ENCODE results near the gene GRM1. TPM values are rescaled to one million over a fixed set of nuclear protein-coding genes. Genes with fewer than 3 reads are reported as not detected.
"Not testable (repeated sequence)": the region's sequence is repeated elsewhere in the genome, so short reads cannot be mapped to it uniquely, and the experiment has no call there.

Gene GRM1
- polyA plus RNA-seq, 1 donor: 0.04 TPM

DNA sequence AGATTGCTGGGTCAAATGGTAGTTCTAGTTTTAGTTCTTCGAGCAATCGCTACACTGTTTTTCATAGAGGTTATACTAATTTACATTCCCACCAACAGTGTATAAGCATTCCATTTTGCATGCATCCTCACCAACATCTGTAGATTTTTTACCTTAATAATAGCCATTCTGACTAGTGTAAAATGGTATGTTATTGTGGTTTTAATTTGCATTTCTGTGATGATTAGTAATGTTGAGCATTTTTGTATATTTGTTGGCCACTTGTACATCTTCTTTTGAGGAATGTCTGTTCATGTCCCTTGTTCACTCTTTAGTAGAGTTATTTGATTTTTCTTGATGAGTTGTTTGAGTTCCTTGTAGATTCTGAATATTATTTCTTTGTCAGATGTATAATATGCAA is 236.2 kb downstream of the GRM1 start:
- Histone ChIP-seq H3K4me1 (ENCODE audit: control insufficient read depth, insufficient read depth, low read length) (no peaks in the 10 kb centered on the region), H3K36me3 (ENCODE audit: control insufficient read depth, insufficient read depth, low read length) (no peaks in the 10 kb centered on the region), H3K27ac (ENCODE audit: low read length) (no peak overlapping the region), H3K9me3 (ENCODE audit: control insufficient read depth, low read depth, low read length) (no peaks in the 10 kb centered on the region), H3K27me3 (ENCODE audit: control insufficient read depth, insufficient read depth, low read length) (no peaks in the 10 kb centered on the region), H3K4me3 (ENCODE audit: low read length) (no peak overlapping the region)
- DNase-seq: no peak
- WGBS (ENCODE audit: insufficient coverage, low lambda C conversion rate): 100% methylated on average over 1 of the region's 2 CpGs

DNA sequence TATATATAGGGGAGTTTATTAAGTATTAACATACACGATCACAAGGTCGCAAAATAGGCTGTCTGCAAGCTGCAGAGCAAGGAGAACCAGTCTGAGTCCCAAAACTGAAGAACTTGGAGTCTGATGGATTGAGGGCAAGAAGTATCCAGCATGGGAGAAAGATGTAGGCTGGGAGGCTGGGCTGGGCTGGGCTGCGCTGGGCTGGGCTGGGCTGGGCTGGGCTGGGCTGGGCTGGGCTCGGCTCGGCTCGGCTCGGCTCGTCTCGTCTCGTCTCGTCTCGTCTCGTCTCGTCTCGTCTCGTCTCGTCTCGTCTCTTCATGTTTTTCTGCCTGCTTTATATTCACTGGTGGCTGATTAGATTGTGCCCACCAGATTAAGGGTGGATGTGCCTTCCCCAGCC is 238.6 kb downstream of the GRM1 start:
- Histone ChIP-seq H3K4me3 (ENCODE audit: low read length) (no peak overlapping the region), H3K27me3 (ENCODE audit: control insufficient read depth, insufficient read depth, low read length) (no peaks in the 10 kb centered on the region), H3K9me3 (ENCODE audit: control insufficient read depth, low read depth, low read length) (no peaks in the 10 kb centered on the region), H3K36me3 (ENCODE audit: control insufficient read depth, insufficient read depth, low read length) (no peaks in the 10 kb centered on the region), H3K4me1 (ENCODE audit: control insufficient read depth, insufficient read depth, low read length) (no peaks in the 10 kb centered on the region), H3K27ac (ENCODE audit: low read length) (no peak overlapping the region)
- no peak for DNase-seq
- WGBS (ENCODE audit: insufficient coverage, low lambda C conversion rate): no CpG with 5 or more reads among the region's 18 CpGs

DNA sequence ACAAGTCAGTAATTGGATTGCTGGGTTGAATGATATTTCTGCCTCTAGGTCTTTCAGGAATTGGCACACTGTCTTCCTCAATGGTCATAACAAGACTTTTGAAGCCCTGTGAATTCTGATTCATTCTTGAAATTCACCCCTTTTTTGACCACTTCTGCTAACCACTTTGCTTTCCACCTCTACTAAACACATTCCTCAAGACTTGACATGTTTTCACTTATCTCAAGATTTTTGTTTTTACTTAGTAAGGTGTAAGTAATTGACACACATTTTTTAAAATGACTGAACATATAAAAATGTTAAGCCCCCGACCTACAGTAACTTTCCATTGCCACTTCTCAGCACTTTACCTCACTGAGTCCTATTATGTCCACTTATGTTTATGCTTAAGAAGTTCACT is 239.1 kb downstream of the GRM1 start:
- Histone ChIP-seq H3K36me3 (ENCODE audit: control insufficient read depth, insufficient read depth, low read length) (no peaks in the 10 kb centered on the region), H3K27ac (ENCODE audit: low read length) (no peak overlapping the region), H3K27me3 (ENCODE audit: control insufficient read depth, insufficient read depth, low read length) (no peaks in the 10 kb centered on the region), H3K4me3 (ENCODE audit: low read length) (no peak overlapping the region), H3K9me3 (ENCODE audit: control insufficient read depth, low read depth, low read length) (no peaks in the 10 kb centered on the region), H3K4me1 (ENCODE audit: control insufficient read depth, insufficient read depth, low read length) (no peaks in the 10 kb centered on the region)
- 100% methylated on average over 1 of the region's 1 CpG for WGBS (ENCODE audit: insufficient coverage, low lambda C conversion rate)
- DNase-seq: no peak

DNA sequence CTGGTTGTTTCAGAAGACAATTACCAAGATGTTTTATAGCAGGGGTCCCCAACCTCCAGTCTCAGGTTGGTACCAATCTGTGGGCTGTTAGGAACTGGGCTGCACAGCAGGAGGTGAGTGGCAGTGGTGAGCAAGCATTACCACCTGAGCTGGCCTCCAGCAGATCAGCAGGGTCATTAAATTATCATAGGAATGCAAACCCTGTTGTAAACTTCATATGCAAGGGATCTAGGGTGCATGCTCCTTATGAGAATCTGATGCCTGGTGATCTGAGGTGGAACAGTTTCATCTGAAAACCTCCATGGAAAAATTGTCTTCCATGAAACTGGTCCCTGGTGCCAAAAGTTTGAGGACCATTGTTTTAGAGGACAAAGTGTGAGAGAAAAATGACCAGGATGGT is 240.6 kb downstream of the GRM1 start:
- H3K27ac ChIP-seq (ENCODE audit: low read length): no peak overlapping the region
- DNase-seq: no peak

DNA sequence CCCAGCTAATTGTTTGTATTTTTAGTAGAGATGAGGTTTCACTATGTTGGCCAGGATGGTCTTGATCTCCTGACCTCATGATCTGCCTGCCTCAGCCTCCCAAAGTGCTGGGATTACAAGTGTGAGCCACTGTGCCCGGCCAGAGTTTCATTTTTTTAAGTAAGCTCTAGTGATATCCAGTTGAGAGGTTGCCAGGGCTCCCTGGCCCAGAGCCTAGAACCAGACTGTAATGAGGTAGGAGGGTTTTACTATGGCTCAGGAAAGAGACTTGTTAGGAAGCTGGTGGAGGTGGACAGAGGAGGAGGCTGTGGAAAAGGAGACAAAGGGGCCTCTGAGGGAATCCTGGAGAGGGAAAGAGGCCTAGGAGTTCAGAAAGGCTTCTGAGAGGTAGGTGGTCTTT is 242.3 kb downstream of the GRM1 start:
- not testable (repeated sequence) for H3K9me3 ChIP-seq (ENCODE audit: control insufficient read depth, low read depth, low read length); DNase-seq; H3K4me3 ChIP-seq (ENCODE audit: low read length); H3K27me3 ChIP-seq (ENCODE audit: control insufficient read depth, insufficient read depth, low read length); H3K36me3 ChIP-seq (ENCODE audit: control insufficient read depth, insufficient read depth, low read length); H3K4me1 ChIP-seq (ENCODE audit: control insufficient read depth, insufficient read depth, low read length); H3K27ac ChIP-seq (ENCODE audit: low read length)
- no CpG with 5 or more reads among the region's 1 CpG for WGBS (ENCODE audit: insufficient coverage, low lambda C conversion rate)

More for the DNA sequence above, 240.6 kb downstream of the GRM1 start:
- Histone ChIP-seq H3K4me3 (ENCODE audit: low read length) (no peak overlapping the region), H3K36me3 (ENCODE audit: control insufficient read depth, insufficient read depth, low read length) (no peaks in the 10 kb centered on the region), H3K9me3 (ENCODE audit: control insufficient read depth, low read depth, low read length) (no peaks in the 10 kb centered on the region), H3K27me3 (ENCODE audit: control insufficient read depth, insufficient read depth, low read length) (no peaks in the 10 kb centered on the region), H3K4me1 (ENCODE audit: control insufficient read depth, insufficient read depth, low read length) (no peaks in the 10 kb centered on the region)

DNA sequence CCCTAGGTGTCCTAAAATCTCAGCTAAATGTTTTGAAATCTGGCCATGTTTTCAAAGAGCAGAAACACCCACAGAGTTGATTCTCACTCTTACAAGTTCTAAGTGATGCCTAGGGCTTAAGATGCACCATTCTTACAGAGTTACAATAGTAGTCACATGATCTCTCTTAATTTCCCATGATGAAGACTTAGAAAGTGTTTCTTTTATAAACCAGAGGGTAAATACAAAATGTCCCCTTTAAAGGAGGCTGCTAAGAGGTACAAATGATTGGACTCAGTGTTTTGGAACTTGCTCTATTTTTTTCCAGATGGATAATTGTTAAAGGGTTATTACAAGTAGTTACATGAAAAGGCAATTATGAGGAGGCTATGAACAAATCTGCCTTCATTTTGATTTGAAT is 244.6 kb downstream of the GRM1 start:
- Histone ChIP-seq H3K27ac (ENCODE audit: low read length) (no peak overlapping the region), H3K36me3 (ENCODE audit: control insufficient read depth, insufficient read depth, low read length) (no peaks in the 10 kb centered on the region), H3K27me3 (ENCODE audit: control insufficient read depth, insufficient read depth, low read length) (no peaks in the 10 kb centered on the region), H3K4me3 (ENCODE audit: low read length) (no peak overlapping the region), H3K4me1 (ENCODE audit: control insufficient read depth, insufficient read depth, low read length) (no peaks in the 10 kb centered on the region), H3K9me3 (ENCODE audit: control insufficient read depth, low read depth, low read length) (no peaks in the 10 kb centered on the region)
- DNase-seq: no peak

DNA sequence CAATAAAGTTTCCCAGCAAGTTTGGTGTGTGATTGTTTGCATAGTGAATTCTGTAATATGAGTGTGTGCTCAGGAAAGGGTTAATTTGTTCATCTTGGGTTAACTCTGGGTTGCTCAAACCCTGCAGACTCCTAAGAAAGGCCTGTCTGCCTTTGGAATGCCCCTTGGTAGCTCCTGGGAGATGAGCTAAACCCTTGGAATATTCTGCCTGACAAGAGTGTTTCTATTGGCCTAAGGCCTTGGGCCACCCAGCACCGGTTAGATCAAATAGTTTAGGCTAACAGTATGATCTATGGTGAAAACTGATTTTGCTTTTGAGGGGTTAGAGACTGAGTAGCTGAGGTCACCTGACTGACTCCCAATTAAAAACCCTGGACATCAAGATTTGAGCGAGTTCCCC is 248.3 kb downstream of the GRM1 start:
- Histone ChIP-seq H3K4me3 (ENCODE audit: low read length) (no peak overlapping the region), H3K36me3 (ENCODE audit: control insufficient read depth, insufficient read depth, low read length) (no peaks in the 10 kb centered on the region), H3K27me3 (ENCODE audit: control insufficient read depth, insufficient read depth, low read length) (no peaks in the 10 kb centered on the region), H3K9me3 (ENCODE audit: control insufficient read depth, low read depth, low read length) (no peaks in the 10 kb centered on the region), H3K27ac (ENCODE audit: low read length) (no peak overlapping the region), H3K4me1 (ENCODE audit: control insufficient read depth, insufficient read depth, low read length) (no peaks in the 10 kb centered on the region)
- DNase-seq: no peak
- WGBS (ENCODE audit: insufficient coverage, low lambda C conversion rate): no CpG with 5 or more reads among the region's 2 CpGs

DNA sequence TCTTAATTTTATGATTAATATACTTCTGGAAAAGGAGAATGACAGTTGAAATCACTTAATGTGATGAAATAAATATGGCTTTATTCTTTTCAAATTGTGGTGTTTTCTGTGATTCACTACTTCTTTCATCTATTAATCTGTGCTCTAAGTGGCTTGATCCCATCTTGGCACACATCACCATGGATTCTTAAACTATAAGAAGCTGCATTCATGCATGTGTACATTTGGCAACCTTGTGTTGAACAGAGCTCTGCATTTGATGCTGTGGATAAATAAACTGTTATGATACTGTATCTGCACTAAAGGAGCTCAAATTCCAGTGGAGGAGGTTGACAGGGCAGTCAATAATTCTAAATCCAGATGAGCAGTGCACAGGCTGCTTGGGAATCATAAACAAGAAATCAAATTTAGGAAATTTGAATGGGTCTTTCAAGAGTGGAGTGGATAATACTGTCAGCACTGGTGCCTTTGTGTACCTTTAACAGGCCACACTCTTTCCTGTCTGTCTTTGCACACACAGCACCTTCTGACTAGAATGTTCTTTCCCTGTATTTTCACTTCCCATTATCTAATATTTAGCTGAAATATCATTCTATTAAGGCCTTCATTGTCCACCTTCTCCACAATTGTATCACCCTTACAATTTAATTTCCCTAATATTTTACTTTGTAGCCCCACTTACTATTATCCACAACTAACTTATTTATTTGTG is 252.9 kb downstream of the GRM1 start:
- Histone ChIP-seq H3K9me3 (ENCODE audit: control insufficient read depth, low read depth, low read length) (no peaks in the 10 kb centered on the region), H3K4me1 (ENCODE audit: control insufficient read depth, insufficient read depth, low read length) (no peaks in the 10 kb centered on the region), H3K4me3 (ENCODE audit: low read length) (no peak overlapping the region), H3K27me3 (ENCODE audit: control insufficient read depth, insufficient read depth, low read length) (no peaks in the 10 kb centered on the region), H3K36me3 (ENCODE audit: control insufficient read depth, insufficient read depth, low read length) (no peaks in the 10 kb centered on the region), H3K27ac (ENCODE audit: low read length) (no peak overlapping the region)
- DNase-seq: peak in 1 of 2 donors; percentile 4

DNA sequence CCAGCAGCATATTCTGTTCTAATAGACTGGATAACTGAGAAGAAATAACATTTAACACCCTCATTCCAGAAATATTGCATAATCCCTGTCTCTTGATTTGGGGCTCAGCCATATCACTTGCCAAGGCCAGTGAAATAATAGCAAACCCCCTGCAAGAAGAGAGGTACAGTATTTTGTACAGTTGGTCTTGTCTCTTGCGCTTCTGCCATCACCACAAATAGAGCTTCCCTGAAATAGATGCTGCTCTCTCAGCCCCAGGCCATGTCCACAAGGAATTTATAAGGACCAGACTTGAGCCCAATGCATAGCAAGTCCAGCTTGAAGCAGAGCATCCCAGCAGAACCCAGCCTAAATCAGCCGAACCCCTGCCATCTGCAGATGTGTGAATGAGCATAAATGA is 254.0 kb downstream of the GRM1 start:
- Histone ChIP-seq H3K27ac (ENCODE audit: low read length) (no peak overlapping the region), H3K9me3 (ENCODE audit: control insufficient read depth, low read depth, low read length) (no peaks in the 10 kb centered on the region), H3K4me3 (ENCODE audit: low read length) (no peak overlapping the region), H3K4me1 (ENCODE audit: control insufficient read depth, insufficient read depth, low read length) (no peaks in the 10 kb centered on the region), H3K36me3 (ENCODE audit: control insufficient read depth, insufficient read depth, low read length) (no peaks in the 10 kb centered on the region), H3K27me3 (ENCODE audit: control insufficient read depth, insufficient read depth, low read length) (no peaks in the 10 kb centered on the region)
- no CpG with 5 or more reads among the region's 2 CpGs for WGBS (ENCODE audit: insufficient coverage, low lambda C conversion rate)
- no peak for DNase-seq

DNA sequence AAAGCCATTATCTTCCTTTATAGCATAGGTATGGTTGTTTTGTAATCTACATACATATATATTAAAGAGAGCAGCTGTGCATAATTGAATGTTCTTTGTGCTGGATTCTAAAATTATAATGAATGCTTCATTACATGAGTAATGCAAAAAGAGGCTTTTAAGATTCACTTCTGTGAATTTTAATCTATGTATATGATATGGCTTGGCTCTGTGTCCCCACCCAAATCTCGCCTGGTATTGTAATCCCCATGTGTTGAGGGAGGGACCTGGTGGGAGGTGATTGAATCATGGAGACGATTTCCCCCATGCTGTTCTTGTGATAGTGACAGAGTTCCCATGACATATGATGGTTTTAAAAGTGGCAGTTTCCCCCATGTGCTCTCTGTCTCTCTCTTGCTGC is 255.4 kb downstream of the GRM1 start:
- no peaks in the 10 kb centered on the region for H3K9me3 ChIP-seq (ENCODE audit: control insufficient read depth, low read depth, low read length)
- no peak overlapping the region for H3K4me3 ChIP-seq (ENCODE audit: low read length)
- H3K36me3 ChIP-seq (ENCODE audit: control insufficient read depth, insufficient read depth, low read length): no peaks in the 10 kb centered on the region
- no peak overlapping the region for H3K27ac ChIP-seq (ENCODE audit: low read length)
- no peaks in the 10 kb centered on the region for H3K4me1 ChIP-seq (ENCODE audit: control insufficient read depth, insufficient read depth, low read length)
- no CpG with 5 or more reads among the region's 2 CpGs for WGBS (ENCODE audit: insufficient coverage, low lambda C conversion rate)
- DNase-seq: no peak
- no peaks in the 10 kb centered on the region for H3K27me3 ChIP-seq (ENCODE audit: control insufficient read depth, insufficient read depth, low read length)

DNA sequence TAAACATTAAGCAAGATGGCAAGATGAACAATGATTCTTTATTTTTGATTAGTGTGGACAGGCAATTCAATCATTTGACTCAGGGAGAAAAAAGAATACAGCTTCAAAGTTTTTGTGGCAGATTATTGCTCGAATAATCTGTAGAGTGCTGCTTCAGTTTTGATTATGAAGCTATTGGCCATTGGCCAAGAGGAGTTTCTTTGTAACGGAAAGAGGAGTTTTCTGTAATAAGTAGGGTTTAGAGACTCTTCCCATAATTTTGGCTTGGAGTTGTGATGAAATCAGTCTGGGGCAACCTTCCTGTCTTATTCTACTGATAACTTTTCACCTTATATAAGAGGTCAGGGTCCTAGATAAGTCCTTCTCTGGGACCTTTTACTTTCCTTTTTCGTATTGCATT is 258.1 kb downstream of the GRM1 start:
- H3K4me3 ChIP-seq (ENCODE audit: low read length): no peak overlapping the region
- no peaks in the 10 kb centered on the region for H3K4me1 ChIP-seq (ENCODE audit: control insufficient read depth, insufficient read depth, low read length)
- no peaks in the 10 kb centered on the region for H3K27me3 ChIP-seq (ENCODE audit: control insufficient read depth, insufficient read depth, low read length)
- no peaks in the 10 kb centered on the region for H3K36me3 ChIP-seq (ENCODE audit: control insufficient read depth, insufficient read depth, low read length)
- no peaks in the 10 kb centered on the region for H3K9me3 ChIP-seq (ENCODE audit: control insufficient read depth, low read depth, low read length)
- DNase-seq: no peak
- WGBS (ENCODE audit: insufficient coverage, low lambda C conversion rate): 82% methylated on average over 1 of the region's 3 CpGs
- H3K27ac ChIP-seq (ENCODE audit: low read length): no peak overlapping the region

Data from large intestine (tissue), 3 donors.